ENCODE data around the gene PQBP1. TPM values are rescaled to one million over a fixed set of nuclear protein-coding genes. Genes with fewer than 3 reads are reported as not detected.

PQBP1 gene
- total RNA-seq, 1 donor from 2014 or later: 67.5 TPM

GRCh38 chrX:48920718-48921104 lies 23.0 kb downstream of the PQBP1 start:
- no peaks in the 10 kb centered on the region for H3K9me3 ChIP-seq
- TF ChIP-seq POLR2AphosphoS5 (IDR thresholded peaks at IDR 0.05; ENCODE audit: insufficient read depth in 1 of 2, low read depth in 1 of 2) (no peak), POLR2A (IDR thresholded peaks at IDR 0.05) (no peak), CTCF (IDR thresholded peaks at IDR 0.05) (no peak)
- intact Hi-C loops (cut with DNase I): no loop called here
- no peak overlapping the region for H3K27ac ChIP-seq
- no peaks in the 10 kb centered on the region for H3K27me3 ChIP-seq
- DNase-seq (ENCODE audit: extremely low spot score in 2 of 2): no peak
- H3K36me3 ChIP-seq: peaks cover 0 to 16% of the 10 kb centered on the region in 2 donors
- H3K4me1 ChIP-seq: peaks cover 6% of the 10 kb centered on the region
- no peak overlapping the region for H3K4me3 ChIP-seq

GRCh38 chrX:48923771-48924170 lies 26.0 kb downstream of the PQBP1 start:
- H3K36me3 ChIP-seq: peaks cover 0 to 17% of the 10 kb centered on the region in 2 donors
- H3K27ac ChIP-seq: no peak overlapping the region
- no peak overlapping the region for H3K4me3 ChIP-seq
- no peaks in the 10 kb centered on the region for H3K9me3 ChIP-seq
- no peak for DNase-seq (ENCODE audit: extremely low spot score in 2 of 2)
- peaks cover 6% of the 10 kb centered on the region for H3K4me1 ChIP-seq
- no peaks in the 10 kb centered on the region for H3K27me3 ChIP-seq
- no peak for TF ChIP-seq POLR2AphosphoS5 (IDR thresholded peaks at IDR 0.05; ENCODE audit: insufficient read depth in 1 of 2, low read depth in 1 of 2)
- intact Hi-C loops (cut with DNase I): no loop called here

GRCh38 chrX:48924270-48924669 lies 26.5 kb downstream of the PQBP1 start:
- TF ChIP-seq POLR2A (IDR thresholded peaks at IDR 0.05) (no peak), CTCF (IDR thresholded peaks at IDR 0.05) (no peak), POLR2AphosphoS5 (IDR thresholded peaks at IDR 0.05; ENCODE audit: insufficient read depth in 1 of 2, low read depth in 1 of 2) (no peak)
- Histone ChIP-seq H3K9me3 (no peaks in the 10 kb centered on the region), H3K36me3 (peaks cover 0 to 17% of the 10 kb centered on the region in 2 donors), H3K27me3 (no peaks in the 10 kb centered on the region), H3K4me1 (peaks cover 6% of the 10 kb centered on the region), H3K27ac (no peak overlapping the region), H3K4me3 (no peak overlapping the region)
- intact Hi-C loops (cut with DNase I): no loop called here
- DNase-seq (ENCODE audit: extremely low spot score in 2 of 2): no peak

- TF ChIP-seq POLR2AphosphoS5 (IDR thresholded peaks at IDR 0.05; ENCODE audit: insufficient read depth in 1 of 2, low read depth in 1 of 2) (no peak), CTCF (IDR thresholded peaks at IDR 0.05) (no peak), POLR2A (IDR thresholded peaks at IDR 0.05) (no peak)
- no peaks in the 10 kb centered on the region for H3K9me3 ChIP-seq
- H3K36me3 ChIP-seq: peaks cover 0 to 28% of the 10 kb centered on the region in 2 donors
- H3K4me3 ChIP-seq: no peak overlapping the region
- H3K27ac ChIP-seq: no peak overlapping the region
- no peak for DNase-seq (ENCODE audit: extremely low spot score in 2 of 2)
- H3K27me3 ChIP-seq: no peaks in the 10 kb centered on the region
- intact Hi-C loops (cut with DNase I): no loop called here
- H3K4me1 ChIP-seq: no peaks in the 10 kb centered on the region
Measured at GRCh38 chrX:48927123-48927522, 29.4 kb downstream of the PQBP1 start.

GRCh38 chrX:48927736-48928382 lies 30.1 kb downstream of the PQBP1 start:
- peaks cover 0 to 28% of the 10 kb centered on the region in 2 donors for H3K36me3 ChIP-seq
- intact Hi-C loops (cut with DNase I): no loop called here
- H3K4me3 ChIP-seq: no peak overlapping the region
- no peaks in the 10 kb centered on the region for H3K4me1 ChIP-seq
- no peaks in the 10 kb centered on the region for H3K9me3 ChIP-seq
- H3K27me3 ChIP-seq: no peaks in the 10 kb centered on the region
- H3K27ac ChIP-seq: no peak overlapping the region
- TF ChIP-seq POLR2AphosphoS5 (IDR thresholded peaks at IDR 0.05; ENCODE audit: insufficient read depth in 1 of 2, low read depth in 1 of 2) (no peak), POLR2A (IDR thresholded peaks at IDR 0.05) (no peak), CTCF (IDR thresholded peaks at IDR 0.05) (no peak)
- no peak for DNase-seq (ENCODE audit: extremely low spot score in 2 of 2)

Measured in vagina (tissue), 2 donors.